ENCODE measurements around the gene HOXC9. TPM values are rescaled to one million over a fixed set of nuclear protein-coding genes. Genes with fewer than 3 reads are reported as not detected.

HOXC9 gene
- total RNA-seq, 1 experiment from 2014 or later = 6.0 TPM

GRCh38 chr12:53983950-53984572, 15.9 kb upstream of the HOXC9 start:
- Mint-ChIP-seq H3K36me3 (ENCODE audit: insufficient read depth, unreplicated experiment) (no peaks in the 10 kb centered on the region), H3K27me3 (ENCODE audit: insufficient read depth, unreplicated experiment) (no peaks in the 10 kb centered on the region)
- intact Hi-C loops (cut with micrococcal nuclease) = loop anchor here (10.0 kb wide), 1 partner anchor 189 kb away; no protein-coding TSS in a partner anchor

DNA sequence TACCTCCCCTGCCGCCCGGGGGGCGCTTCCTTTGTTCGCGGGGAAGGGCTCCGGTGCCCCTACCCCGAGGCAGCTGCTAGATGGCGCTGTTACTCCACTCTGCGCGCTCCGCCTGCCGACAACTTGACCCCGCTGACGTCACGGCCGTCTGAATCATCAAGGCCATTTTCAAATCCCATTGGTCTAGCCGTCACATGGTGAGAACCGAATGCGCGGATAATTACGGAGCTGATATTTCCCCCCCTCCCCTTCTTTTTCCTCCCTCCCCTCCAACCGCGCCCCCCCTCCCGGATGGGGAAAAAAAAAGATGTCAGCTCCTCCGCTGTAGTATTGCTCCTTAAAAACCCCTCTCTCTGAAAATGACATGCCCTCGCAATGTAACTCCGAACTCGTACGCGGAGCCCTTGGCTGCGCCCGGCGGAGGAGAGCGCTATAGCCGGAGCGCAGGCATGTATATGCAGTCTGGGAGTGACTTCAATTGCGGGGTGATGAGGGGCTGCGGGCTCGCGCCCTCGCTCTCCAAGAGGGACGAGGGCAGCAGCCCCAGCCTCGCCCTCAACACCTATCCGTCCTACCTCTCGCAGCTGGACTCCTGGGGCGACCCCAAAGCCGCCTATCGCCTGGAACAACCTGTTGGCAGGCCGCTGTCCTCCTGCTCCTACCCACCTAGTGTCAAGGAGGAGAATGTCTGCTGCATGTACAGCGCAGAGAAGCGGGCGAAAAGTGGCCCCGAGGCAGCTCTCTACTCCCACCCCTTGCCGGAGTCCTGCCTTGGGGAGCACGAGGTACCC, 14.9 kb upstream of the HOXC9 start, which contains the start of gene HOXC10:
HOXC10 (plus strand) TSS at position 246 of the 791 bp plus-strand sequence; CDS start at position 360, 114 bp downstream.
- intact Hi-C loops (cut with micrococcal nuclease) = loop anchor here (5.0 to 10.0 kb wide), 2 partner anchors 190 to 283 kb away; no protein-coding TSS in a partner anchor
- no peaks in the 10 kb centered on the region for H3K27me3 Mint-ChIP-seq (ENCODE audit: insufficient read depth, unreplicated experiment)
- peaks cover 20% of the 10 kb centered on the region for H3K4me1 Mint-ChIP-seq (ENCODE audit: insufficient read depth, unreplicated experiment)
- no peaks in the 10 kb centered on the region for H3K9me3 Mint-ChIP-seq (ENCODE audit: unreplicated experiment)
- ChIA-PET CTCF (interaction anchor here (0.6 to 4.5 kb wide), 16 partner anchors 11 to 240 kb away, joined by 3 to 60 read pairs (median 3); partner anchors contain the start of gene HOXC9), POLR2A (interaction anchor here (0.9 kb wide), 3 partner anchors 10 to 193 kb away, joined by 3 to 5 read pairs (median 3); partner anchors contain the start of gene HOXC9)
- H3K36me3 Mint-ChIP-seq (ENCODE audit: insufficient read depth, unreplicated experiment) = no peaks in the 10 kb centered on the region
- no TSS peak for BruUV-seq (replicated peaks)
- TF ChIP-seq, protein P1, sequence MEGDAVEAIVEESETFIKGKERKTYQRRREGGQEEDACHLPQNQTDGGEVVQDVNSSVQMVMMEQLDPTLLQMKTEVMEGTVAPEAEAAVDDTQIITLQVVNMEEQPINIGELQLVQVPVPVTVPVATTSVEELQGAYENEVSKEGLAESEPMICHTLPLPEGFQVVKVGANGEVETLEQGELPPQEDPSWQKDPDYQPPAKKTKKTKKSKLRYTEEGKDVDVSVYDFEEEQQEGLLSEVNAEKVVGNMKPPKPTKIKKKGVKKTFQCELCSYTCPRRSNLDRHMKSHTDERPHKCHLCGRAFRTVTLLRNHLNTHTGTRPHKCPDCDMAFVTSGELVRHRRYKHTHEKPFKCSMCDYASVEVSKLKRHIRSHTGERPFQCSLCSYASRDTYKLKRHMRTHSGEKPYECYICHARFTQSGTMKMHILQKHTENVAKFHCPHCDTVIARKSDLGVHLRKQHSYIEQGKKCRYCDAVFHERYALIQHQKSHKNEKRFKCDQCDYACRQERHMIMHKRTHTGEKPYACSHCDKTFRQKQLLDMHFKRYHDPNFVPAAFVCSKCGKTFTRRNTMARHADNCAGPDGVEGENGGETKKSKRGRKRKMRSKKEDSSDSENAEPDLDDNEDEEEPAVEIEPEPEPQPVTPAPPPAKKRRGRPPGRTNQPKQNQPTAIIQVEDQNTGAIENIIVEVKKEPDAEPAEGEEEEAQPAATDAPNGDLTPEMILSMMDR (IDR thresholded peaks at IDR 0.05; ENCODE audit: unreplicated experiment) = peak; percentile 64
- H3K4me3 Mint-ChIP-seq (ENCODE audit: unreplicated experiment) = no peak within 1 kb of the TSS
- H3K27ac Mint-ChIP-seq (ENCODE audit: low read depth, unreplicated experiment) = no peak within 1 kb of the TSS
- DNase-seq (ENCODE audit: unreplicated experiment) = peak; percentile 93

More at GRCh38 chr12:53983950-53984572, 15.9 kb upstream of the HOXC9 start:
- Mint-ChIP-seq H3K4me1 (ENCODE audit: insufficient read depth, unreplicated experiment) (peaks cover 10% of the 10 kb centered on the region), H3K27ac (ENCODE audit: low read depth, unreplicated experiment) (no peak overlapping the region), H3K9me3 (ENCODE audit: unreplicated experiment) (no peaks in the 10 kb centered on the region), H3K4me3 (ENCODE audit: unreplicated experiment) (no peak overlapping the region)
- DNase-seq (ENCODE audit: unreplicated experiment) = no peak
- ChIA-PET POLR2A (interaction anchor here (0.5 kb wide), 1 partner anchor 400 kb away, joined by 3 read pairs; the partner anchor contains the start of gene ZNF385A), CTCF (no interaction called here)
- TF ChIP-seq, protein P1 (IDR thresholded peaks at IDR 0.05; ENCODE audit: unreplicated experiment) = no peak
- no TSS peak for BruUV-seq (replicated peaks)

DNA sequence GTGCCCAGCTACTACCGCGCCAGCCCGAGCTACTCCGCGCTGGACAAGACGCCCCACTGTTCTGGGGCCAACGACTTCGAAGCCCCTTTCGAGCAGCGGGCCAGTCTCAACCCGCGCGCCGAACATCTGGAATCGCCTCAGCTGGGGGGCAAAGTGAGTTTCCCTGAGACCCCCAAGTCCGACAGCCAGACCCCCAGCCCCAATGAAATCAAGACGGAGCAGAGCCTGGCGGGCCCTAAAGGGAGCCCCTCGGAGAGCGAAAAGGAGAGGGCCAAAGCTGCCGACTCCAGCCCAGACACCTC, 14.3 kb upstream of the HOXC9 start:
- no TSS peak for BruUV-seq (replicated peaks)
- TF ChIP-seq, protein P1 (IDR thresholded peaks at IDR 0.05; ENCODE audit: unreplicated experiment) = no peak
- H3K9me3 Mint-ChIP-seq (ENCODE audit: unreplicated experiment) = no peaks in the 10 kb centered on the region
- H3K27ac Mint-ChIP-seq (ENCODE audit: low read depth, unreplicated experiment) = no peak overlapping the region
- CTCF ChIA-PET = interaction anchor here (0.7 to 4.5 kb wide), 6 partner anchors 22 to 241 kb away, joined by 3 to 60 read pairs (median 5); no protein-coding TSS in a partner anchor
- H3K4me3 Mint-ChIP-seq (ENCODE audit: unreplicated experiment) = no peak overlapping the region
- intact Hi-C loops (cut with micrococcal nuclease) = loop anchor here (5.0 to 10.0 kb wide), 2 partner anchors 191 to 283 kb away; no protein-coding TSS in a partner anchor
- POLR2A ChIA-PET = interaction anchor here (0.9 kb wide), 1 partner anchor 14 kb away, joined by 5 read pairs; the partner anchor contains the start of gene HOXC9
- DNase-seq (ENCODE audit: unreplicated experiment) = no peak
- peaks cover 24% of the 10 kb centered on the region for H3K4me1 Mint-ChIP-seq (ENCODE audit: insufficient read depth, unreplicated experiment)
- H3K27me3 Mint-ChIP-seq (ENCODE audit: insufficient read depth, unreplicated experiment) = no peaks in the 10 kb centered on the region
- no peaks in the 10 kb centered on the region for H3K36me3 Mint-ChIP-seq (ENCODE audit: insufficient read depth, unreplicated experiment)
